ENCODE measurements around the gene HSPB7.

HSPB7 gene

GRCh38 chr1:15992187-15992553, 25.7 kb downstream of the HSPB7 start:
- ChIA-PET CTCF (no interaction called here), POLR2A (no interaction called here)
- H3K4me1 ChIP-seq (ENCODE audit: control insufficient read depth, insufficient read depth, low read length): no peaks in the 10 kb centered on the region
- H3K36me3 ChIP-seq (ENCODE audit: control insufficient read depth in 2 of 2, insufficient read depth in 1 of 2, low read length in 2 of 2): no peaks in the 10 kb centered on the region
- H3K4me3 ChIP-seq (ENCODE audit: low read depth, low read length): no peak overlapping the region
- no peak for TF ChIP-seq ZNF324 (tag by site-specific recombination; IDR thresholded peaks at IDR 0.05)
- no peak for TF ChIP-seq ZSCAN4 (tag by site-specific recombination; IDR thresholded peaks at IDR 0.05)
- TF ChIP-seq ZNF501 (tag by site-specific recombination; IDR thresholded peaks at IDR 0.05): no peak
- no peak for TF ChIP-seq PATZ1 (tag by site-specific recombination; IDR thresholded peaks at IDR 0.05)
- no peak for TF ChIP-seq ZNF677 (tag by site-specific recombination; IDR thresholded peaks at IDR 0.05)
- TF ChIP-seq ZBTB26 (tag by site-specific recombination; optimal IDR thresholded peaks at IDR 0.05): no peak
- TF ChIP-seq GLI4 (tag by site-specific recombination; IDR thresholded peaks at IDR 0.05): no peak
- no peak for TF ChIP-seq AEBP2 (tag by site-specific recombination; IDR thresholded peaks at IDR 0.05; ENCODE audit: borderline replicate concordance)
- no peak for TF ChIP-seq WT1 (tag by site-specific recombination; IDR thresholded peaks at IDR 0.05)
- no peak for TF ChIP-seq SP7 (tag by site-specific recombination; IDR thresholded peaks at IDR 0.05)
- TF ChIP-seq PRDM10 (tag by site-specific recombination; IDR thresholded peaks at IDR 0.05): no peak
- no peak for TF ChIP-seq ZNF335 (tag by site-specific recombination; conservative IDR thresholded peaks at IDR 0.05)
- TF ChIP-seq ZNF776 (tag by site-specific recombination; IDR thresholded peaks at IDR 0.05; ENCODE audit: borderline replicate concordance): no peak
- no peak for TF ChIP-seq ZNF514 (tag by site-specific recombination; IDR thresholded peaks at IDR 0.05)
- no peak for TF ChIP-seq ZNF518A (tag by site-specific recombination; conservative IDR thresholded peaks at IDR 0.05; ENCODE audit: low read depth)
- no peak for TF ChIP-seq YY2 (tag by site-specific recombination; IDR thresholded peaks at IDR 0.05)
- no peak for TF ChIP-seq ZNF239 (tag by site-specific recombination; IDR thresholded peaks at IDR 0.05)
- TF ChIP-seq YY1 (tag by site-specific recombination; IDR thresholded peaks at IDR 0.05): no peak
- TF ChIP-seq ZNF48 (tag by site-specific recombination; IDR thresholded peaks at IDR 0.05): no peak
- H3K9me3 ChIP-seq (ENCODE audit: control insufficient read depth, insufficient read depth, low read depth, low read length): no peaks in the 10 kb centered on the region
- no peak overlapping the region for H3K27ac ChIP-seq (ENCODE audit: extremely low read depth, low read depth, low read length)

All from HEK293 (cell line).